HG03520 (cell line): Measurements from ENCODE around the gene ITPR2.
"Not testable (repeated sequence)": the region's sequence is repeated elsewhere in the genome, so short reads cannot be mapped to it uniquely, and the experiment has no call there.

Experiments
- ATAC-seq: cut with Tn5 transposase; IDR thresholded peaks from one replicate; pipeline ENCODE4 v1.9.1; 2021; ENCODE audit warnings: mild to moderate bottlenecking, moderate library complexity; ENCODE audit not compliant: unreplicated experiment

Gene ITPR2

GRCh38 chr12:26331136-26331535, 501.9 kb downstream of the ITPR2 start:
- no peak for ATAC-seq

- no peak for ATAC-seq
These were observed 504.9 kb downstream of the ITPR2 start for GRCh38 chr12:26327975-26328644.

DNA sequence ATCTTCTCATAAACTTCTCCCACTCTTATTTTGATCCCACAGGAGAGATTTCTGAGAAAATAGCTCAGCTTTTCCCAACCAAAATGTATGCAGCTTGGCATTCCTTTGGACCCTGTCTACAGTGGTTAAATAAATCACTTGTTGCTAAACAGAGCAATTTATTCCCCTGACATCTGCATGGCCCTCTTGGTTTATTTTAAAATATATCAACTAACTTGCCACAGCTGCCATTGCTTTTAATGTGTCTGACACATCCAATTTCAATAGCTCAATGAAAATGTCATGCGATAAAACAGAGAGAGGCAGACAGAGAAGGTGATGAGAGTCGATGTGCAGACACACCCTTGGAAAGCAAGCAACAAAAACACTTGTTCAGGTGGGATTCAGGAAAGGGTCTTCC, 509.3 kb downstream of the ITPR2 start:
- ATAC-seq, result no peak

- no peak for ATAC-seq
These were observed 513.5 kb downstream of the ITPR2 start for GRCh38 chr12:26319511-26319910.

DNA sequence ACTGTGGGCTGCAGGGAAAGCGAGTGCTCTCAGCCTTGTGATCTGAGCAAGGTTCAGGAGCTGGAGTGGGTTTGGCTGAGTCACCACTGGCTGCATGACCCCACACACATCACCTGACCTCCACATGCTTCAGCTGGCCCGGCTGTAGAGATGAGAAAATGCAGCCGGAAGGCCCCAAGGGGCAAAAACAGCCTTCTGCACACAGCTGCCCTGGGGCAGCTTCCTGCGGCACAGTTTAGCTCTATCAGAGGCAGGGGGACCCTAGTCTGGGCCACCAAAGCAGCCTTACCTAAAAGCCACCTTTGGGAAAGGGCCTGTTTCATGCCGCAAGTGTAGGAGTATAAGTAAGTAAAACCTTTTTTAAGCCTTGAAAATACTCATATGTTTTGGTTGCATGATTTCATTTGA, 514.3 kb downstream of the ITPR2 start:
- peak; percentile 82 for ATAC-seq

- peak; percentile 51 for ATAC-seq
These were observed 514.9 kb downstream of the ITPR2 start for GRCh38 chr12:26317942-26318575.

- not testable (repeated sequence) for ATAC-seq
These were observed 518.9 kb downstream of the ITPR2 start for GRCh38 chr12:26314103-26314502.

- not testable (repeated sequence) for ATAC-seq
These were observed 522.5 kb downstream of the ITPR2 start for GRCh38 chr12:26310489-26310888.

GRCh38 chr12:26309634-26310033, 523.4 kb downstream of the ITPR2 start:
- ATAC-seq, result no peak

- ATAC-seq, result no peak
These were observed 528.7 kb downstream of the ITPR2 start for GRCh38 chr12:26304273-26304672.

DNA sequence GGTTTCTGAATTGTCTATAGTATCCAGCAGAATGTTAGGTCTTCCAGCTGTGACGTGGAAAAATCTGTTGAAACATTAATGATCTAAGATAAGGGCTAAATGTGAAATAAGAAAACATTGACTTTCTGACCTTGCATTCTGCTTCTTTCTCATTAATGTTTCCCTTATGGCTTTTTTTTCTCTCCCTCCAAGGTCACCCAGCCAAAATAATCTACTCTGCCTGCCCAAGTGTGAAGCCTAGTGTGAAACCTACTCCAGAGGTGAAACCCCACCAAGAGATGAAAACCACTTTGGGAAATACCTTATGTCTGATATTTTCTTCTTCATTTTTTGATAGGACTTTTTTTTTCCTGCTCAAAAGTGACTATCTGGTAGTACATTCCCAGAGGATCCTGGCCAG, 529.6 kb downstream of the ITPR2 start:
- no peak for ATAC-seq

DNA sequence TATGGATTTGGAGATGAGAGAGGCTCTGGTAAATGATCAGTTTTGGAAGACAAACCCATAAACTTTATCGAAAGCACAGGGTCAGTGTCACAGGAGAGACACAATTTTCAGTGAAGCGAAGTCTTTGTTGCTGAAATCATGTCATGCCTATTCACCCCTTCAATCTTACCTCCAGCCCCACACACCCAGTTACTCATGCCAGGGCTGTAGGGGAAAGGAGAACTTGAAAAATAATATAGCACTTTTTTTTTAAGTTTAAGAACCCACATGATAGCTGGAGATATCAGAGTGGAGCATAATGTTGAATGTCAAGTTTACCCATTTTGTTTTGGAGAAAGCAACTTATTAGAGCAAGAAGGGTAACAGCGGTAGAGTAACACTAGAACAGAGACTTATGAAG, 530.2 kb downstream of the ITPR2 start:
- no peak for ATAC-seq

DNA sequence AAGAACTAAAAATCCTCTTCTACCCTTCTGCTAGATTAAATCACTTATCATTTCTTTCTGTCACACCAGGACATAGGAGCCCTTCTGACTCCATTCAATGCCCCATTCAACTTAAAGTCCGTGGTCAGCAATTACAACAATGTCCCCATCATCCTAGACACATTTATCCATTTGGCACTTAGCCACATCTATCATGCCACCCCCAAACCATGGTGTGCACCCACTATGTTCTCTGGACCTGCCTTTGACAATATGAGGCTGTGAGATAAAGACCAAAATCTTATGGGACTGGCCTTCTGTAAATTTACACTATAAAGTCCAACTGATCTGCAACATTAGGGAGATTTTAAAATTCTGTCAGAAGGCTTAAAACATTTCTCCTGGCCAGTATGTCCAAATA, 533.2 kb downstream of the ITPR2 start:
- ATAC-seq, result no peak

- ATAC-seq, result peak; percentile 99
These were observed 534.0 kb downstream of the ITPR2 start for GRCh38 chr12:26298785-26299621.

DNA sequence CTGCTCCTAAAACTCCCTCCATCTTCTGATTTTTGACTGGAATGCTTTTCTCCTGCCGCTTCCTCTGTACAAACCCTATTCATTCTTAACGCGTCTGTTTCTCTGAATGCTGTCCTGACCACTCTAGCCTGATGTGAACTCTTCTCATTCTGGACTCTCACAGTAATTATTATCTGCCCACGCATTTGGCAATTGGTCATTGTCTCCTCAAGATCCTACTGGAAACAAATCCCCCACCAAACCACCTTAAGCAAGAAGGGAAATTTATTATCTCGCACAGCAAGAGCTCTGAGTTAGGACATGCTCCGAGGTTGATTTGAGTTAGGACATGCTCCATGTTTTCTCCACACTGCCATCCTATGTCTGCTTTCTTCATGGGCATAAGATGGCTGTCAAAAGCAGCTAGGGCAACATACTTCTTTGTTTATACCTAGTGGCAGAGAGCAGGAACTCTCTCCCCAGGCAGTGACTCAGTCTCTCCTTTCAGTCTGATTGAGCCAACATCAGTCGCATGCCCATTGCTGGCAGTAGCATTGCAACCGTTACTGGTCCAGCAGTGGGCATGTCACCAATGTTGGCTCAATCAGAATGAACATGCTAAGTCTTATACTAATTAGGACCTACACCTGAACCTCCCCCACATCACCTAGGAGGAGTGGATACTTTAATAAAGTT, 535.5 kb downstream of the ITPR2 start:
- no peak for ATAC-seq

DNA sequence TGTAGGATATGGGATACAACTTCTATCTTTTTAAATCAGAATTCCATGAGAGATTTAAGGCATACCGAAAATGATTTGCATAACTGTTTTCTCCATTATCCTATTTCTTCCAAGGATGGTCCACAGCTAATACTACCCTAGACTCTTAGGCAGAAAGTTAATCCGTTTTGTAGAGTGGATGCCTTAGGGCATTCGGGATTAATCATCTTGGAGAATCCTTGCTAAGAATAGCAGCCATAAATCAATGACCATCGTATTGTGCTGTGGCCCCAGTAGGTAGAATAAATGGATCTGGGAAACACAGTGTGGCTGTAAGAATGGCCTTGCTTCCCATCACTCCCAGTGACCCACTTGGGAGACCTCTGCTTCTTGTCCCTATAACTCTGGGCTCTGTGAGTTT, 538.0 kb downstream of the ITPR2 start:
- ATAC-seq, result no peak

- no peak for ATAC-seq
These were observed 539.4 kb downstream of the ITPR2 start for GRCh38 chr12:26293612-26294011.

DNA sequence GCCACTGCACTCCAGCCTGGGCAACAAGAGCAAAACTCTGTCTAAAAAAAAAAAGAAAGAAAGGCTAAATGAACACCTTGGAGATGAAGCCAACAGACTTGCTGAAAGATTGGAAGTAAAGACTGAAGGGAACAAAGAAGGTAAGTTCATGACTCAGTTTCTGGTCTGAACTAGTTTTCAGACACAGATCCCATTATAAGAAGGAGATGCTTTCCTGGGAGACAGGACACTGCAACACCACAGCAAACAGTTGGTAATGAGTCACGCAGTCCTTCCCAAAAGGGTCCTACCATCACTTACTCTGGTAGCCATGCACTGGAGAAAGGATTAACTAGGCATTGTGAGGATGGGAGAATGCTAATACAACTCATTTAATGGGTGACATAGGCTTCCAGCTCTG, 540.4 kb downstream of the ITPR2 start:
- no peak for ATAC-seq

DNA sequence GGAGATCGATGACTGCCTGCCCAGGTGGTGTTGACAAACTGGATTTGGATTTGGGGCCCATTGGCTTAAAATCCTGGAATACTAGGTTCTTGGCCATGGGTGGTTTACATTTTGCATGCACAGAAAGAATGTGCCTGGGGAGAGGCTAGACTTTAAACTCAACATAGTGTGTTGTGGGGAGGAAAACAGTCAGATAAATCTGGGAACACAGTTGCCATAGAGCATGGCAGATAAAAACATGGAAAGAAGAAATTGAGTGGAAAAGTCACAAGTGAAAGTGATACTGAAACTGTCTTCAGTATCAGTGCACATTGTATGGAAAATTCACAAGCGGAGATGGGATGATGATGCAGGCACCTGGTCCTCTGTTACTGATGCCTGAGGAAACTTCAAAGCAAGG, 542.4 kb downstream of the ITPR2 start:
- no peak for ATAC-seq

GRCh38 chr12:26287671-26288381, 545.2 kb downstream of the ITPR2 start:
- ATAC-seq, result no peak
